ENCODE data around the gene POLA2. TPM values are rescaled to one million over a fixed set of nuclear protein-coding genes. Genes with fewer than 3 reads are reported as not detected.
A peak's percentile ranks its signal among the peaks of the same experiment; 100 is the strongest.

The POLA2 gene
- polyA plus RNA-seq, 3 donors from 2014 or later, result 10.1 to 11.8 (median 11.8) TPM

- Mint-ChIP-seq H3K27me3 (ENCODE audit: low read depth in 3 of 3) (peaks cover 0 to 11% (median 2%) of the 10 kb centered on the region in 3 donors), H3K4me1 (peaks cover 2 to 4% of the 10 kb centered on the region in 2 donors), H3K27ac (no peak overlapping the region), H3K36me3 (no peaks in the 10 kb centered on the region), H3K9me3 (no peaks in the 10 kb centered on the region), H3K4me3 (no peak overlapping the region)
- no peak for DNase-seq
Measured at GRCh38 chr11:65310736-65311135, 49.0 kb downstream of the POLA2 start.

DNA sequence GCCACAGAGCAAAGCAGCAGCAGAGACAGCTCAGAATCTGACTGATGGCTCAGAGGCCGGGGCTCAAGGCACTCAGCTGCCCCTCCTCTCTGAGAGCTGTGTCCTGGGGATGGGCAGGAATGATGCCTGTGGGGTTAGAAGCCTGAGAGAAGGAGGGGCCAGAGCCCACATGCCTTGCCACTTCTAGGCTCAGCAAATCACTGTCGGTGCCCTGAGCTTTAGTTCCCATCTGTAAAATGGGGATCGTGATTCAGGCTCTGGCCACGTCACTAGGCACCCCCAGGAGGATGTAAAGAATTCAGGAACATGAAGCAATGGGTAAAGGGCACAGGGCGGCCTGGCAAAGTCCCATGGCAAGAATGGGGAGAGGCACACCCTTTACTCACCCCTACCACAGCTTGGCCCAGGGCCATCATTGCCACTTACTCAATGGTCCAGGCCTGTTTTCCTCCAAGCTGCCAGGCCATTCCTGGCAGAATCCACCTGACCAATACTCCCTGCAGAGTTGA, 49.5 kb downstream of the POLA2 start:
- DNase-seq, result no peak
- H3K4me1 Mint-ChIP-seq, result peaks cover 5 to 7% of the 10 kb centered on the region in 2 donors
- H3K27ac Mint-ChIP-seq, result no peak overlapping the region
- peak overlapping the region in 1 of 5 donors; percentile 21 for H3K4me3 Mint-ChIP-seq
- H3K27me3 Mint-ChIP-seq (ENCODE audit: low read depth in 3 of 3), result peaks cover 0 to 11% (median 4%) of the 10 kb centered on the region in 3 donors
- no peaks in the 10 kb centered on the region for H3K9me3 Mint-ChIP-seq
- no peaks in the 10 kb centered on the region for H3K36me3 Mint-ChIP-seq

GRCh38 chr11:65314501-65315203, 52.9 kb downstream of the POLA2 start, which contains the start of gene CDC42EP2:
TSS of gene CDC42EP2 (plus strand) at chr11:65314866. CDS start at chr11:65320899, 6,033 bp downstream.
- Mint-ChIP-seq H3K27ac (no peak within 1 kb of the TSS), H3K4me3 (peak within 1 kb of the TSS; percentile 72 to 83 (median 73)), H3K27me3 (ENCODE audit: low read depth in 3 of 3) (peaks cover 0 to 14% (median 7%) of the 10 kb centered on the region in 3 donors), H3K36me3 (no peaks in the 10 kb centered on the region), H3K4me1 (peaks cover 5 to 7% of the 10 kb centered on the region in 2 donors), H3K9me3 (no peaks in the 10 kb centered on the region)
- peak; percentile 46 to 56 (median 55) for DNase-seq

GRCh38 chr11:65315204-65315865, 53.6 kb downstream of the POLA2 start:
- no peak overlapping the region for H3K27ac Mint-ChIP-seq
- H3K27me3 Mint-ChIP-seq (ENCODE audit: low read depth in 3 of 3), result peaks cover 0 to 14% (median 8%) of the 10 kb centered on the region in 3 donors
- H3K9me3 Mint-ChIP-seq, result no peaks in the 10 kb centered on the region
- H3K4me1 Mint-ChIP-seq, result peaks cover 5 to 7% of the 10 kb centered on the region in 2 donors
- peak; percentile 69 to 74 (median 72) for DNase-seq
- no peaks in the 10 kb centered on the region for H3K36me3 Mint-ChIP-seq
- peak overlapping the region; percentile 72 to 83 (median 73) for H3K4me3 Mint-ChIP-seq

- no peaks in the 10 kb centered on the region for H3K9me3 Mint-ChIP-seq
- no peak overlapping the region for H3K27ac Mint-ChIP-seq
Measured at GRCh38 chr11:65315866-65316226, 54.1 kb downstream of the POLA2 start.

DNA sequence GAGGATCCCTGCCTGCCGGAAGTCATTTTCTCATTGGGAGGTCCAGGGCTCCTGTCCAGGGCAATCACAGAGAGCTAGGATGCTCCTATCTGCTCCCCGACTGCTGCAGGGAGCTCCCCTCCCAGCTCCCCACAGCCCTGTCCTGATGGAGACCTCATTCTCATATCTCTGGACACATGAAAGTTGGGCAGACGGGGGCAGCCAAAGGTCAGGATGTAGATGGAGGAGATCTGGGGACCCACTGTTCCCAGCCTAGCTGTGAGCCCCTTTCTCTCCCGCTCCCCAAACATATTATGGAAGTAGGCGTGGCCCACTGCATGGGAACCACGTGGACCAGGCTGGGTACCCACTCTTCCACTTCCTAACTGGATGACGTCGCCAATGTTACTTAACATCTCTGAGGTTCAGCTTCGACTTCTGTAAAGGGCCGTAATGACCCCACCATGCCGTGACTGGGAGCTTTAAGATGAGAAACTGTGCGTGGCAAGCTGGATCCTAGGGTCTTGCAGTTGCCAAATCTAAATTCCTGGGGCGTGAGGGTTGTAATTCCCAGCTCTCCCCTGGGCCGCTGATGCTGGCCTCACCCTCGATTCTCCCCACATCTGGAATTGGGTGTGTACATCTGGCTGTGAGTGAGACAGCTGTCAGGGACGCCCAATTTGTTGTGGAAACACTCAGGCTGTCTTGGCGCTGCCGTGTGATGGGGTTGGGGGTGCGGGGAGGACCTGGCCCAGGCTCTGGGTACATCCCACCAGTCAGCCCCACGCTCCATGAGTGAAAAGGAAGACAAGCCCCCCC, 54.7 kb downstream of the POLA2 start:
- Mint-ChIP-seq H3K27me3 (ENCODE audit: low read depth in 3 of 3) (peaks cover 0 to 13% (median 10%) of the 10 kb centered on the region in 3 donors), H3K27ac (no peak overlapping the region), H3K4me1 (peaks cover 5 to 7% of the 10 kb centered on the region in 2 donors), H3K9me3 (no peaks in the 10 kb centered on the region), H3K4me3 (peak overlapping the region; percentile 17 to 78 (median 70)), H3K36me3 (no peaks in the 10 kb centered on the region)
- DNase-seq, result no peak

More at GRCh38 chr11:65315866-65316226, 54.1 kb downstream of the POLA2 start:
- Mint-ChIP-seq H3K27me3 (ENCODE audit: low read depth in 3 of 3) (peaks cover 0 to 14% (median 10%) of the 10 kb centered on the region in 3 donors), H3K36me3 (no peaks in the 10 kb centered on the region), H3K4me3 (peak overlapping the region; percentile 69 to 78 (median 73)), H3K4me1 (peaks cover 5 to 7% of the 10 kb centered on the region in 2 donors)
- DNase-seq, result no peak

GRCh38 chr11:65317025-65317786, 55.4 kb downstream of the POLA2 start:
- DNase-seq, result no peak
- H3K27me3 Mint-ChIP-seq (ENCODE audit: low read depth in 3 of 3), result peaks cover 0 to 14% (median 12%) of the 10 kb centered on the region in 3 donors
- H3K9me3 Mint-ChIP-seq, result no peaks in the 10 kb centered on the region
- peaks cover 5 to 7% of the 10 kb centered on the region in 2 donors for H3K4me1 Mint-ChIP-seq
- no peak overlapping the region for H3K27ac Mint-ChIP-seq
- peak overlapping the region in 1 of 5 donors; percentile 42 for H3K4me3 Mint-ChIP-seq
- no peaks in the 10 kb centered on the region for H3K36me3 Mint-ChIP-seq

DNA sequence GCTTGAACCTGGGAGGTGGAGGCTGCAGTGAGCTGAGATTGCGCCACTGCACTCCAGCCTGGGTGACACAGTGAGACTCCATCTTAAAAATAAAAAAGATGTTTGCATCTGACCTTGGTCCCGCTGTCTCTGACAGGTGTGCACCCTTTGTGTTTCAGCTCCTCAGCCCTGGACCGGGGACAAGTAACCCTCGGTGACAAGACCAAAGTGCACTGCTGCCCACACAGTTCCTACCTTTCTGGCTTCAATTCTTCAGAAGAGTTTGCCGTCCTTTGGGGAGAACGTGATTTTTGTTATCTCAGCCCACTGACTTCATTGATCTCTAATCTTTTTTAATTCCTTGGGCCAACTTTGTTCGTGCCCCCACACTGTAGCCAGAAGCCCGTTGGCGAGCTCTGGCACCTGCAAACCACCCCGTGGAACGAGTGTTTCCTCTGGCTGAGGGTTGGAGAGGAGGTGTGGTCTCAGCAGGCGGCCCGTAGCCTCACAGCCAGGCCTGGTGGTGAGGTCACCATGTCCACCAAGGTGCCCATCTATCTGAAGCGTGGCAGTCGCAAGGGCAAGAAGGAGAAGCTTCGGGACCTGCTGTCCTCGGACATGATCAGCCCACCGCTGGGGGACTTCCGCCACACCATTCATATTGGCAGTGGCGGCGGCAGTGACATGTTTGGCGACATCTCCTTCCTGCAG, 58.8 kb downstream of the POLA2 start:
- no peak for DNase-seq
- H3K4me1 Mint-ChIP-seq, result peaks cover 4 to 5% of the 10 kb centered on the region in 2 donors
- H3K27me3 Mint-ChIP-seq (ENCODE audit: low read depth in 3 of 3), result peaks cover 0 to 14% (median 6%) of the 10 kb centered on the region in 3 donors
- no peaks in the 10 kb centered on the region for H3K9me3 Mint-ChIP-seq
- no peak overlapping the region for H3K4me3 Mint-ChIP-seq
- no peaks in the 10 kb centered on the region for H3K36me3 Mint-ChIP-seq
- H3K27ac Mint-ChIP-seq, result no peak overlapping the region

GRCh38 chr11:65321076-65321475, 59.3 kb downstream of the POLA2 start:
- Mint-ChIP-seq H3K27me3 (ENCODE audit: low read depth in 3 of 3) (peaks cover 0 to 12% (median 6%) of the 10 kb centered on the region in 3 donors), H3K36me3 (no peaks in the 10 kb centered on the region), H3K4me1 (no peaks in the 10 kb centered on the region), H3K4me3 (no peak overlapping the region), H3K27ac (no peak overlapping the region), H3K9me3 (no peaks in the 10 kb centered on the region)
- no peak for DNase-seq

- no peaks in the 10 kb centered on the region for H3K4me1 Mint-ChIP-seq
- H3K36me3 Mint-ChIP-seq, result no peaks in the 10 kb centered on the region
- H3K4me3 Mint-ChIP-seq, result no peak overlapping the region
- peaks cover 0 to 12% (median 6%) of the 10 kb centered on the region in 3 donors for H3K27me3 Mint-ChIP-seq (ENCODE audit: low read depth in 3 of 3)
- no peak overlapping the region for H3K27ac Mint-ChIP-seq
- DNase-seq, result no peak
- H3K9me3 Mint-ChIP-seq, result no peaks in the 10 kb centered on the region
Measured at GRCh38 chr11:65321828-65322485, 60.2 kb downstream of the POLA2 start.

- Mint-ChIP-seq H3K27ac (no peak overlapping the region), H3K4me3 (no peak overlapping the region), H3K36me3 (no peaks in the 10 kb centered on the region), H3K9me3 (no peaks in the 10 kb centered on the region), H3K27me3 (ENCODE audit: low read depth in 3 of 3) (peaks cover 0 to 12% (median 6%) of the 10 kb centered on the region in 3 donors), H3K4me1 (no peaks in the 10 kb centered on the region)
- no peak for DNase-seq
Measured at GRCh38 chr11:65323813-65324212, 62.1 kb downstream of the POLA2 start.

GRCh38 chr11:65325435-65325834, 63.7 kb downstream of the POLA2 start:
- H3K36me3 Mint-ChIP-seq, result no peaks in the 10 kb centered on the region
- no peak overlapping the region for H3K27ac Mint-ChIP-seq
- no peak for DNase-seq
- no peaks in the 10 kb centered on the region for H3K9me3 Mint-ChIP-seq
- H3K4me1 Mint-ChIP-seq, result peaks cover 4 to 6% of the 10 kb centered on the region in 2 donors
- no peak overlapping the region for H3K4me3 Mint-ChIP-seq
- peaks cover 0 to 8% (median 3%) of the 10 kb centered on the region in 3 donors for H3K27me3 Mint-ChIP-seq (ENCODE audit: low read depth in 3 of 3)

Data from immature natural killer cell (primary cell).